Osteoblast (primary cell): ENCODE measurements around the gene USP51. TPM values are rescaled to one million over a fixed set of nuclear protein-coding genes. Genes with fewer than 3 reads are reported as not detected.

Source experiments
- DNase-seq: peaks from one replicate; pipeline ENCODE4 v3.0.0; 2011; ENCODE audit warnings: low spot score, mixed read lengths; ENCODE audit not compliant: insufficient read length; ENCODE audit errors: missing footprints
- H2AFZ ChIP-seq: 2 replicates; pipeline ENCODE4 v1.6.0; 2011; ENCODE audit warnings: mild to moderate bottlenecking, low read length
- H3K27ac ChIP-seq: 2 replicates; pipeline ENCODE4 v1.5.1; 2011; ENCODE audit warnings: mild to moderate bottlenecking, low read depth, low read length, moderate library complexity
- H3K27me3 ChIP-seq: 2 replicates; pipeline ENCODE4 v1.6.0; 2012; ENCODE audit warnings: mild to moderate bottlenecking, control low read depth, inconsistent platforms, low read length, moderate library complexity; ENCODE audit not compliant: insufficient read depth
- H3K36me3 ChIP-seq: 2 replicates; pipeline ENCODE4 v1.5.1; 2011; ENCODE audit warnings: mild to moderate bottlenecking, low read length, control low read depth, moderate library complexity; ENCODE audit not compliant: insufficient read depth
- H3K4me1 ChIP-seq: 2 replicates; pipeline ENCODE4 v1.5.1; 2011; ENCODE audit warnings: mild to moderate bottlenecking, low read length, control low read depth, moderate library complexity; ENCODE audit not compliant: insufficient read depth
- H3K4me2 ChIP-seq: 2 replicates; pipeline ENCODE4 v1.6.0; 2011; ENCODE audit warnings: mild to moderate bottlenecking, low read length; ENCODE audit not compliant: insufficient read depth
- H3K4me3 ChIP-seq: fragments of 200-600 bp; sonication (generic); 3 replicates; pipeline ENCODE4 v1.5.1; 2012; ENCODE audit warnings: mild to moderate bottlenecking, low read length, inconsistent platforms; ENCODE audit not compliant: insufficient read depth
- H3K79me2 ChIP-seq: 2 replicates; pipeline ENCODE4 v1.6.0; 2012; ENCODE audit warnings: mild to moderate bottlenecking, low read length, control low read depth, inconsistent platforms; ENCODE audit not compliant: insufficient read depth
- H3K9me3 ChIP-seq: 2 replicates; pipeline ENCODE4 v1.5.1; 2011; ENCODE audit warnings: low read depth, low read length, control low read depth
- H4K20me1 ChIP-seq: 2 replicates; pipeline ENCODE4 v1.6.0; 2012; ENCODE audit warnings: mild to moderate bottlenecking, low read length, control low read depth; ENCODE audit not compliant: insufficient read depth
- total RNA-seq: library from RNA; depleted of rRNA; stranded (reverse); fragments of >200 nt; gene quantifications from 2 replicates; pipeline ENCODE4 v1.2.3, GENCODE V29; 2012
- TF ChIP-seq, protein P1 (sequence below): IDR thresholded peaks from 2 replicates; pipeline ENCODE4 v1.5.1; 2011; ENCODE audit warnings: mild to moderate bottlenecking, low read depth, low read length, moderate library complexity; ENCODE audit errors: extremely low read depth

The USP51 gene
- 2.9 and 4.3 TPM in 2 replicates for total RNA-seq

DNA sequence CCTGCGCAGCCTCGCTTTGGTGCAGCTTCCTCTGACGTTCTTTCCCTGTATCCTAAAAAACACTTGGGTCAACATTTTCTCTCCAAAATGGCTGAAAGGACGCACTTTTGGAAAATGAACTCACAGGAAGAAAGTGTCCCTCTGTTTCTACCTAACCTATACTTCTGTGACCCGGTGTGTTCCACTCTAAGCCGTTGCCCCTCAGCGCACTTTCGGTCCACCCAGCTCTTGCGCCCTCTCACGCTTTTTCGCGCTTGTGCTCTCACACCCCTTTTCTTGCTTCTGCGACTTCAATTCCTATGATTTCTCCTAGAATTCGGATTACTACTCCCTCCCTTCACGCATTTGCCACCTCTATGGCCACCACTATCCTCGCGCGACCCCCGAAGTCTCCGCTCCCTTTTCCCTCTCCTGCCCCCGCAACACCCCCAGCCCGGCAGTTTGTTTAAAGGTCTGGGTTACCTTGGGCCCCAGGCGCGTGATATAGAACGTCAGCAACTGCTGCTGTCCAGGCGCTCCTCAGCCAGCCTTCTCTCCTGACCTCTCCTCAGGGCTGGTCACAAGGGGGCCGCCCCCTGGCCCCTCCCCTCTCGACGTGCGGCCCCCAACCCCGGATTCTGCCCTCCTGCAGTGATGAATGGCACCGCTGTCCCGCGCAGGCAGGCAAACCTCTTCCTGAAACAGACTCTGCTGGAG is at the start of gene USP51:
Gene USP51 (minus strand): TSS at position 535 of the 696 bp plus-strand sequence. CDS start 909 bp downstream, outside the sequence.
- H2AFZ ChIP-seq: peak within 1 kb of the TSS; percentile 80
- H4K20me1 ChIP-seq: no peaks in the 10 kb centered on the region
- H3K36me3 ChIP-seq: no peaks in the 10 kb centered on the region
- peak within 1 kb of the TSS; percentile 91 for H3K4me2 ChIP-seq
- H3K4me1 ChIP-seq: no peaks in the 10 kb centered on the region
- no peaks in the 10 kb centered on the region for H3K9me3 ChIP-seq
- no peaks in the 10 kb centered on the region for H3K27me3 ChIP-seq
- peak within 1 kb of the TSS; percentile 74 for H3K4me3 ChIP-seq
- TF ChIP-seq, protein P1, sequence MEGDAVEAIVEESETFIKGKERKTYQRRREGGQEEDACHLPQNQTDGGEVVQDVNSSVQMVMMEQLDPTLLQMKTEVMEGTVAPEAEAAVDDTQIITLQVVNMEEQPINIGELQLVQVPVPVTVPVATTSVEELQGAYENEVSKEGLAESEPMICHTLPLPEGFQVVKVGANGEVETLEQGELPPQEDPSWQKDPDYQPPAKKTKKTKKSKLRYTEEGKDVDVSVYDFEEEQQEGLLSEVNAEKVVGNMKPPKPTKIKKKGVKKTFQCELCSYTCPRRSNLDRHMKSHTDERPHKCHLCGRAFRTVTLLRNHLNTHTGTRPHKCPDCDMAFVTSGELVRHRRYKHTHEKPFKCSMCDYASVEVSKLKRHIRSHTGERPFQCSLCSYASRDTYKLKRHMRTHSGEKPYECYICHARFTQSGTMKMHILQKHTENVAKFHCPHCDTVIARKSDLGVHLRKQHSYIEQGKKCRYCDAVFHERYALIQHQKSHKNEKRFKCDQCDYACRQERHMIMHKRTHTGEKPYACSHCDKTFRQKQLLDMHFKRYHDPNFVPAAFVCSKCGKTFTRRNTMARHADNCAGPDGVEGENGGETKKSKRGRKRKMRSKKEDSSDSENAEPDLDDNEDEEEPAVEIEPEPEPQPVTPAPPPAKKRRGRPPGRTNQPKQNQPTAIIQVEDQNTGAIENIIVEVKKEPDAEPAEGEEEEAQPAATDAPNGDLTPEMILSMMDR: no peak
- no peaks in the 10 kb centered on the region for H3K79me2 ChIP-seq
- H3K27ac ChIP-seq: peak within 1 kb of the TSS; percentile 76
- peak; percentile 77 for DNase-seq

DNA sequence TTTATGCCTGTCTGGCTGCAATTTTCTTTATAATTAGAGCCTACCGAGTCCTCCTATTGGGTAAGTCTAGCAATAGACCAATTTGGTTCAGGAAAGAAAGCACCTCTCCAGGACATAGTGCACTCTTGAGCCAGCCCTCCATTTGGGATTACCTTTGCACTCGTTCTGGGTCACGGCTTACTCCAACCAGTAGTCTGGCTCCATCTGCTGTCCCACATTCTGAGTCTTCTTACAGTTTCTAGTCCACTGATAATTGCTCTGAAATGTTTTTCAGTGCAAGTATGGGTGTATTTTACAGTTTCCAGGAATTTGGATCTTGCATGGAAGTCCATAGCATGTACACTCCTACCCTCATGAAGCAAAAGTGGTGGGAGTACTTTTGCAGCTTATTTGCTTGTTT is 34.8 kb upstream of the USP51 start:
- DNase-seq: no peak
- Histone ChIP-seq H3K36me3 (no peaks in the 10 kb centered on the region), H3K27ac (no peak overlapping the region), H3K4me1 (no peaks in the 10 kb centered on the region), H3K9me3 (no peaks in the 10 kb centered on the region), H2AFZ (no peak overlapping the region), H3K4me3 (no peak overlapping the region), H4K20me1 (no peaks in the 10 kb centered on the region), H3K27me3 (no peaks in the 10 kb centered on the region), H3K79me2 (no peaks in the 10 kb centered on the region), H3K4me2 (no peak overlapping the region)
- TF ChIP-seq, protein P1: no peak

DNA sequence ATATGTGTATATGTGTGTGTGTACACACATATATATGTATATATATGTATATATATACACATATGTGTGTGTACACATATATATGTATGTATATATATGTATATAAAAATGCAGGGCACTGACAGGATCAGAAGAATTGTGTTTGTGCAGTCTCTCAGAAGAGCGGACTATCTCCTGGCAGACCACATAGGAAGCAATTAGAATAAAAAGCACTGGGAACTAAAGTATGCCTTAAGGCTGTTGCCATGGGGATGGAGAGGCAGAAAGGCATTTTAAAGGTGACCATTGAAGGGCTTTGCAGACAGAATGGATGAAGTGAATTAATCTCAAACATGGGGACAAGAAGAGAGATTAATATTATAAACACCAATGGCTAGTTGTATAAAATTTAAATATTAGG is 33.7 kb upstream of the USP51 start:
- H3K4me2 ChIP-seq: no peak overlapping the region
- no peaks in the 10 kb centered on the region for H3K79me2 ChIP-seq
- TF ChIP-seq, protein P1: no peak
- H4K20me1 ChIP-seq: no peaks in the 10 kb centered on the region
- no peaks in the 10 kb centered on the region for H3K9me3 ChIP-seq
- no peaks in the 10 kb centered on the region for H3K27me3 ChIP-seq
- H2AFZ ChIP-seq: no peak overlapping the region
- no peaks in the 10 kb centered on the region for H3K36me3 ChIP-seq
- DNase-seq: no peak
- no peaks in the 10 kb centered on the region for H3K4me1 ChIP-seq
- no peak overlapping the region for H3K27ac ChIP-seq
- H3K4me3 ChIP-seq: no peak overlapping the region

DNA sequence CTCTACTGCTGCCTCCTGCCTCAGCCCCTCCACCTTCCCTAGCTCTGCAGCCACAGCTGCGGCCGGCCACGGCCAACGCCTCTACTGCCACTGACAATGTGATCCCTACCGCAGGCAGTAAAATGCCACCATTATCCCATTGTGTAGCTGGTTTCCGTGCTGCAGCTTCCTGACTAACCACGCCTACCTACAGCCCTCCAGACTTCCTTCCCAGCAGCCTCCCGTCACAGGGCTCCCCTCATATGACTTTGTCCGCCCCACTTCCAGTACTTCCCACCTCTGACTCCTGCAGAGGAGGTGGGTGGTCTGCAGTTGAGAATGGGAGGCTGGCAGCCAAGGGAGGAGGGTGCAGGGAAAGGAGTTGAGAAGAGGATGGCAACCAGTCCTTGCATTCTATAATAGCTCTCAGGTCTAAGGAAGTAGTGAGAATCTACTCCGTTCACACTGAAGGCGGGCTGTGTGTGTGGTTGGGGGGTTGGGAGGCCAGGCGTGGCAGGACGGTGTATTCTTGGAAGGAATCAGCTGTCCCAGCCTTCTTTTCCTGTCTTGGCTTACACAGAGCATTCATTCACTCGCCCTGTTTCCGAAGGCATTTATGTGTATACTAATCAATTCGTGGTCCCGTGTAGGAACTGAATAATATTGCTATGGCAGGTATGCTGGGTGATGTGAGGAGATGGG is 33.1 kb upstream of the USP51 start:
- no peaks in the 10 kb centered on the region for H3K79me2 ChIP-seq

More for the DNA sequence above, 33.1 kb upstream of the USP51 start:
- Histone ChIP-seq H2AFZ (no peak overlapping the region), H3K4me2 (no peak overlapping the region), H3K27me3 (no peaks in the 10 kb centered on the region), H3K4me3 (no peak overlapping the region), H3K9me3 (no peaks in the 10 kb centered on the region), H3K27ac (no peak overlapping the region), H3K36me3 (no peaks in the 10 kb centered on the region), H4K20me1 (no peaks in the 10 kb centered on the region), H3K4me1 (no peaks in the 10 kb centered on the region)
- DNase-seq: no peak
- TF ChIP-seq, protein P1: no peak
